Stimulated activated CD4-positive, alpha-beta T cell treated with anti-CD3 and anti-CD28 coated beads, Interleukin-12 subunit alpha, Interleukin-12 subunit beta, amount 100 ng/mL, for 24 hours (primary cell): ENCODE data around the gene MST1.
"Not testable (repeated sequence)": the region's sequence is repeated elsewhere in the genome, so short reads cannot be mapped to it uniquely, and the experiment has no call there.

Experiments
- DNase-seq, 2 experiments: peaks; one replicate each; pipeline ENCODE4 v3.0.0-alpha.2; 2020; ENCODE audit warnings: low read depth in 2 of 2

Gene MST1

GRCh38 chr3:49700453-49701128, 11.3 kb upstream of the MST1 start:
- no peak for DNase-seq

- DNase-seq: no peak
Measured at GRCh38 chr3:49700014-49700413, 10.7 kb upstream of the MST1 start.

GRCh38 chr3:49699281-49699979, 10.2 kb upstream of the MST1 start:
- DNase-seq: no peak

- not testable (repeated sequence) for DNase-seq
Measured at GRCh38 chr3:49695350-49696015, 6.2 kb upstream of the MST1 start.

- not testable (repeated sequence) for DNase-seq
Measured at GRCh38 chr3:49694409-49695070, 5.3 kb upstream of the MST1 start.

- not testable (repeated sequence) for DNase-seq
Measured at GRCh38 chr3:49691481-49691880, 2.2 kb upstream of the MST1 start.

GRCh38 chr3:49690856-49691255, 1.6 kb upstream of the MST1 start:
- not testable (repeated sequence) for DNase-seq

- DNase-seq: not testable (repeated sequence)
Measured at GRCh38 chr3:49689908-49690624, 792 bp upstream of the MST1 start.

GRCh38 chr3:49688338-49689045, 782 bp downstream of the MST1 start:
- DNase-seq: not testable (repeated sequence)

- DNase-seq: not testable (repeated sequence)
Measured at GRCh38 chr3:49687424-49687795, 1.9 kb downstream of the MST1 start.

GRCh38 chr3:49686769-49687423, 2.4 kb downstream of the MST1 start:
- peak in 1 of 2 experiments; percentile 46 for DNase-seq

GRCh38 chr3:49686346-49686745, 2.9 kb downstream of the MST1 start:
- DNase-seq: peak in 1 of 2 experiments; percentile 18

- DNase-seq: not testable (repeated sequence)
Measured at GRCh38 chr3:49685846-49686245, 3.4 kb downstream of the MST1 start.

- DNase-seq: not testable (repeated sequence)
Measured at GRCh38 chr3:49685103-49685502, 4.2 kb downstream of the MST1 start.

- not testable (repeated sequence) for DNase-seq
Measured at GRCh38 chr3:49684453-49684852, 4.8 kb downstream of the MST1 start.

- DNase-seq: no peak
Measured at GRCh38 chr3:49683162-49683561, 6.1 kb downstream of the MST1 start.

- DNase-seq: no peak
Measured at GRCh38 chr3:49681543-49681942, 7.7 kb downstream of the MST1 start.

- no peak for DNase-seq
Measured at GRCh38 chr3:49681232-49681522, 8.1 kb downstream of the MST1 start.

- no peak for DNase-seq
Measured at GRCh38 chr3:49680493-49681231, 8.6 kb downstream of the MST1 start.

- no peak for DNase-seq
Measured at GRCh38 chr3:49675912-49676311, 13.4 kb downstream of the MST1 start.
